ENCODE results near the gene RBKS.

DNA sequence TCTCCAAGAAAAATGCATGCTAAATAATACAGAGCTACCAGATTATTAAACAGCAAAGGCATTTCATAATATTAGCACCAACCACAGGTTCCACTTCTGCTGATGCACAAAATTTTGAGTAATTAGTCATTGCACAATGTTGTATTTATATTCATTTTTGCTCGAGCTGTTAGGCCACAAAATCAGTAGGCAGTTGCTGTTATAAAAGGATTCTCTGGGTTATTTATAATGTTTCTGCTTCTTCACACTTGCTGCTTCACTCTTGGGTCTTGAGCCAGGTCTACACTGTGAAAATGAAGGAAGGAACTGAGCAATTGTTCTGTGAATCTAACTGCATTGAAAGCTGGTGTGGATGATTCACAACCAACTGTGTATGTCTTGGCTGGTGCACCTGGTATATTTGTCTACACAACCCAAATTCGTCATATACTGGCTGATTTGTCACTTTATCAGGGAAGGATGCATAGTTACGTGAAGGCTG is 80.4 kb downstream of the RBKS start:
- no peak for TF ChIP-seq CTCF (conservative IDR thresholded peaks at IDR 0.05)
- TF ChIP-seq ZFX (IDR thresholded peaks at IDR 0.05): no peak
